Stimulated activated CD4-positive, alpha-beta T cell treated with anti-CD3 and anti-CD28 coated beads, TNF-alpha, amount 100 ng/mL, for 24 hours (primary cell): ENCODE results near the gene FAM107B.
"Not testable (repeated sequence)": the region's sequence is repeated elsewhere in the genome, so short reads cannot be mapped to it uniquely, and the experiment has no call there.

Experiments used
- DNase-seq, 3 experiments: peaks; one replicate each; pipeline ENCODE4 v3.0.0-alpha.2; 2020; ENCODE audit warnings: low read depth in 3 of 3

Gene FAM107B

DNA sequence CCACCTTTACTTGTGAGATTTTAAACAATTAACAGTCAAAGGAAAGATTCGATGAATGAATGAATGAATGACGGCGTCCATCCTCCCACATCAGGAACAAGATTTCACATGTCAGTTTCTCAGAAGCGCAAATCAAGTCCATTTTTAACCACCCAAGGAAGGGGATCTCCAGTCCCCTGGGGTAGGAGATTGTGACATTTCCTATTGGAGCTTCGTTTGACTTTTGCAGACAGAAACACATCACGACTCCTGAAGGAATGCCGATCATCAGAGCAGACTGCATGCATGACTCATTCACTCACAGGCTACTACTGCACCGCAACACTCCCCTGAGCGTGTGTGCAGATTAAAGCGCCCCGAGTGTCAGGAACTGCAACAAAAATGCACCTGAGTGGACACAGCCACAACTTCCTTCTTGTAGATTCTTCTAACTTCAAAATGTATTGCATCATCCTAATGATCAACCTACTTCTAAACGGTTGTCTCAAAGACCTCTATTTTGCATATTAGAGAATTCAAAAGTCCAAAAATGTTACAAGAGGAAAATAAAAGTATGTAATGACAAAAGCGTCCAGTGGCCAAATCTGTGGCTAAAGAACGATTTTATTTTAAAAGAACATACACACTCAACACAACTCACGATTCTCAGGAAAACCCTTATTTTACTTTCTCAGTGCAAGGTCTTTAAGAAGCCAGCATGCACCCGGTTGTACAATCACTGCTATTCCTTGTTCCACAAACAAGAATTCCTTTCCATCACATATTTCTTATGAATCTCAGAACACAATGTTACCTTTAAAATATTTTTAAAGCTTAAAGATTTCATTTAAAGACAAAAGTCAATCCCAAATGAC lies 172.6 kb downstream of the FAM107B start:
- DNase-seq: peak in 1 of 3 experiments; percentile 48

DNA sequence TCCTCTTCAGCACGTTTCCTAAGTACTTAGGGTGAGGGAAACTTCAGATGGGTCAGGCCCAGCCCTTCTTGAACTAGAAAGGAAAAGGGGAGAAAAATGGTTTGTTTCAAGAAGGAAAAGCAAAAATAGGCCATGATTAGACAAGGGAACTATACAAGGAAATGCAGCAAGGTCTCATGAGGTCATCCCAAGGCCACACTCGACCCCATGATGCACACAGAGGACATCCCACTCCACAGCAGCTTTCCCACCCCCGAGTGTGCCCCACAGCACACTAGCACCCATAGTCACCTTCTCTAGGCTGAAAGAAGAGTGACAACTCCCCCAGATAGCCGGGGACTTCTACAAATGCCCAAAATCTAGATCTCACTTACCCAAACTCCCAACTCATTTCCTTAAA lies 173.4 kb downstream of the FAM107B start:
- DNase-seq: no peak

DNA sequence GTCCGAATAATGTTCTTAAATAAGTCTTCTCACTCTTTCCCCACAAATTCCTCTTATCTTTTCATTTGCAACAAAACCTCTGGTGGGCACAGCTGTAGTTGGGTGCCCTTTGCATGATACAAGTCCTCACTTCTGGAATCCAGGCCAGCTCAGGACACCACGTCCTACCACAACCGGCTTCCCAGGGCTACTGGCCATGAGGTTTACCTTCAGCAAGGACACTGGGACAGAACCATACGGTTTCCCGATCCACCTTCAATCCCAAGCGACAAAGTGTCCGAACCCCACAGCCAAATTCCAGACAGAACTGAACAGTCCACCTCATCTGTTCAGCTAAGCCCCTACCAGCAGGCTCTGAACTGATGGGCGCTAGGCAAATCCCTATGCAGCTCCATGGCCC lies 174.6 kb downstream of the FAM107B start:
- no peak for DNase-seq

- DNase-seq: no peak
Measured at GRCh38 chr10:14598809-14599764, 175.6 kb downstream of the FAM107B start.

DNA sequence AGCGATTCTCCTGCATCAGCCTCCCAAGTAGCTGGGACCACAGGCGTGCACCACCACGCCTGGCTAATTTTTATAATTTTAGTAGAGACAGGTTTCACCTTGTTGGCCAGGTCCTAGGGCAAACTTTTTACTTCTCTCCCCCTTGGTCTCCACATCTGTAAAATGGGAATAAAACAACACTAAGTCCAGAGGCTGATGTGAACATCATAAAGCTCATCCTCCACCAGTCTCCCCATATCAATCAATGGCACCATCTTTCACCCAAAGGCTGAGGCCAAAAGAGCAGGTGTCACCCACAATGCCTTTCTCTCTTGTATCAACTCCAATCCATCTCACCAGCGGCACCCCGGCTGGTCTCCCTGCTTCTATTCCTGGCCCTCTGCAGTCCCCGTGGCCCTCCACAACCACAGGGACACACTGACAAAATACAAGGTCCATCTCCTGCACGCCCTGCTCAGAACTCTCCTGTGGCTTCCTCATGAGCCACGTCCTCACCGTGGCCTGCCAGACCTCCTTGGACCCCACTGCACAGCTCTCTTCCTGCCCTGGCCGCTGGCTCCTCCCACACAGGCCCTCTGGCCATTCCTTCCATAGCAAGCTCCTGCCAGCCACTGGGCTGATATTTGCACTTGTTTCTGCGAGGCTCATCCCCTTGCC lies 179.0 kb downstream of the FAM107B start:
- no peak for DNase-seq

GRCh38 chr10:14594878-14595525 lies 179.7 kb downstream of the FAM107B start:
- no peak for DNase-seq

DNA sequence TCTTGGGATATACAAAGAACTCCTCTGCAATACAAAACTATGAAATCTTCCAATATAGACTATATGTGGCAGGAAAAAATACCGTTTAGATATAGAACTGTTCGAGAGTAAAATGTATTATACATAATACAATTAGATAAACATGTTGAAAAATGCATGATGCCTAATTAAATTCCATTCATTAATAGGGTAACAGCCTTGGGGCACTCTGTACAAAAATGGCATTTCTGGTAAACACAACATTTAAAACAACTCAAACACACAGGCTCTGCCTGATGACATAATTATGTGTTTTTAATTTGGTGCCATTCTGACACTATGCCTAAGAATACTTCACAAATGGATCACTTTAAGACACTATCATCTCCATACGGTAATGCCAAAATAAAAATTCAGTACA lies 180.9 kb downstream of the FAM107B start:
- DNase-seq: no peak

GRCh38 chr10:14592566-14592965 lies 182.1 kb downstream of the FAM107B start:
- DNase-seq: no peak

DNA sequence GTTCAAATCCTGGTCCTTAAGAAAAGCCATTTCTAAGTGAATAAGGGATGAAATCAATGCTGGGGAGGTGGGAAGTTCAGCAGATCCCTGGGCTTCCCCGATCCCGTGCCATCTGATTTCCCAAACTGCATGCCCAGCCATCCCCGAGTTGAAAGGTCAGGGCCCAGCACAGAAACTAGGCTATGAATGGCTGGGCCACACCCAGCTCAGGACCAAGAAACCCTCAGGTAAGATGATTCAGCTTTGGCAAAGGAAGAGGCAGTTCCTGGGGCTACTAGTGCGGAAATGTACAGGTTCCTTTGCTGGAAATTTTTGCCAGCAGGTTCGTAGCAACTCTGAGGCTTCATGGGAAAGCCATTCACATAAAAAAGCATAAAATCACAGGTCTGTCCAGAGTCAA lies 182.7 kb downstream of the FAM107B start:
- DNase-seq: no peak

DNA sequence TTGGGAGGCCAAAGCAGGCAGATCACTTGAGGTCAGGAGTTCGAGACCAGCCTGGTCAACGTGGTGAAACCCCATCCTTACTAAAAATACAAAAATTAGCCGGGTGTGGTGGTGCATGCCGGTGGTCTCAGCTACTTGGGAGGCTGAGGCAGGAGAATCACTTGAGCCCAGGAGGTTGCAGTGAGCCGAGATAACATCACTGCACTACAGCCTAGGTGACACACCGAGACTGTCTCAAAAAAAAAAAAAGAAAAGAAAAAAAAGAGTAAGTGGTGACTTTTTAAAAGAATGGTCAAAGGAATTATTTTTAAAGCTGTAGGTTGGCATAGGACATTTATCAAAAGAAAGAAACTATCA lies 185.8 kb downstream of the FAM107B start:
- DNase-seq: not testable (repeated sequence)

DNA sequence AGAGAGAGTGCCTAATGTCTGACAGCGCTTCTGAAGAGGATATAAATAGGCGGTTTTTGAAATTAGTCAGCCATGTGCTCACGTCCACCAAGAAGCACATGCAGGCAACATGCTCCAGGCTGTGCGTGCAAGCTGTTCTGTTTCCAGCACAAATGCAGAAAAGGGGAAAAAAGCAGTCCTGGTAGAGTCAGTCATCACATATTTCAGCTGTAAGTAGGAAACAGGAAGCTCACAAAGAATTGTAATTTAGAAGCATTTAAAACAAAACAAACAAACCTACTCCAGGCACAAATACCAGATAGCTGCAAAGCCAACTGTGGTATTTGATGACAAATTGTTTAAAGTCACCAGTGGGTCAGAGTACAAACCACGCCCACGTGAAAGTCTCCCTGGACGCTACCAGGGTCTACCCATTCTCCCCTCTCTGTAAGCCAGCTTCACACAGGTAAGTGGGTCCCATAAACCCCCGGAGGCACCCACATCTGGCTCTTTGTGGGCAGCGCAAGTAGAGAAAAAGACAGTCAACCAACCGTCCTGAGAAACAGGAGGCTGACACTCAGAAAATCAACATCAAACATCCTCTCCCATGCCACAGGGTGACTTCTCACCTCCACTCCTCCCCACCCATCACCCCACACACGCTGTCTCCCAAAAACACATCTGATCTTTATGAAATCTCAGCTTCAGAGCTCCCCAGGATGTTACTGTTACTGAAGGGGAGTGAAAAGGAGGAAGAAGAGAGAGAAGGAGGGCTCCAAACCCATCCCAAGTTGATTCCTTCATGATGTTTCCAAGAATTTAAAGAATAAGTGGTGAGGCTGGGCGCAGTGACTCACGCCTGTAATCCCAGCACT lies 186.4 kb downstream of the FAM107B start:
- DNase-seq: peak in 2 of 3 experiments; percentile 43 to 60

GRCh38 chr10:14587540-14588083 lies 187.1 kb downstream of the FAM107B start:
- no peak for DNase-seq

GRCh38 chr10:14586901-14587300 lies 187.8 kb downstream of the FAM107B start:
- no peak for DNase-seq

GRCh38 chr10:14585287-14586193 lies 189.2 kb downstream of the FAM107B start:
- DNase-seq: no peak

GRCh38 chr10:14584661-14585060 lies 190.0 kb downstream of the FAM107B start:
- no peak for DNase-seq

GRCh38 chr10:14583967-14584366 lies 190.7 kb downstream of the FAM107B start:
- no peak for DNase-seq

GRCh38 chr10:14583252-14583651 lies 191.4 kb downstream of the FAM107B start:
- DNase-seq: peak; percentile 51 to 80 (median 57)

- no peak for DNase-seq
Measured at GRCh38 chr10:14581553-14582321, 193.0 kb downstream of the FAM107B start.
